WTC11 (cell line): ENCODE measurements around the gene PDSS2. TPM values are rescaled to one million over a fixed set of nuclear protein-coding genes. Genes with fewer than 3 reads are reported as not detected.

Experiments used
- ATAC-seq: fragments of 200-7000 bp; cut with Tn5 transposase; 2 replicates; pipeline ENCODE4 v1.10.0; 2021; ENCODE audit warnings: mild to moderate bottlenecking, moderate library complexity
- CTCF ChIA-PET: fragments of 300-600 bp; sonication (Branson Sonifier 250); formaldehyde crosslinking; loops from one replicate; lab custom pipeline; 2021; ENCODE audit warnings: antibody characterized with exemption; lab: Charles Lee
- POLR2A ChIA-PET: fragments of 350-600 bp; sonication (Branson Sonifier 250); formaldehyde crosslinking; loops from one replicate; lab custom pipeline; 2021; ENCODE audit warnings: antibody characterized with exemption; lab: Charles Lee
- DNase-seq: peaks from one replicate; pipeline ENCODE4 v3.0.0; 2021; ENCODE audit warnings: low spot score
- H3K27ac Mint-ChIP-seq: 2 replicates; pipeline ENCODE4 v1.8.0; 2021; ENCODE audit warnings: mixed read lengths
- H3K27me3 Mint-ChIP-seq: 2 replicates; pipeline ENCODE4 v1.8.0; 2021; ENCODE audit warnings: low read depth, mild to moderate bottlenecking, moderate library complexity, mixed read lengths
- H3K36me3 Mint-ChIP-seq: 2 replicates; pipeline ENCODE4 v1.8.0; 2021; ENCODE audit warnings: mixed read lengths
- H3K4me1 Mint-ChIP-seq: 2 replicates; pipeline ENCODE4 v1.8.0; 2022; ENCODE audit warnings: mixed read lengths
- H3K4me3 Mint-ChIP-seq: 2 replicates; pipeline ENCODE4 v1.8.0; 2021; ENCODE audit warnings: mild to moderate bottlenecking, moderate library complexity, mixed read lengths
- H3K9me3 Mint-ChIP-seq: 2 replicates; pipeline ENCODE4 v1.8.0; 2021; ENCODE audit warnings: mixed read lengths
- CREB1 ChIP-seq: sonication (generic); formaldehyde crosslinking; IDR thresholded peaks from 2 replicates; pipeline ENCODE4 v1.8.0; 2023; ENCODE audit warnings: mild to moderate bottlenecking, missing genetic modification reagents
- FOXP1 ChIP-seq: sonication (generic); formaldehyde crosslinking; IDR thresholded peaks from 2 replicates; pipeline ENCODE4 v1.8.0; 2022; ENCODE audit warnings: missing genetic modification reagents, mild to moderate bottlenecking, moderate library complexity, borderline replicate concordance
- GTF2I ChIP-seq: fragments of 250-450 bp; sonication (Bioruptor Pico); conservative IDR thresholded peaks from 2 replicates; pipeline ENCODE4 v1.4.0; 2021; ENCODE audit warnings: mild to moderate bottlenecking
- JUN ChIP-seq: sonication (generic); formaldehyde crosslinking; IDR thresholded peaks from 2 replicates; pipeline ENCODE4 v1.8.0; 2023; ENCODE audit warnings: mild to moderate bottlenecking, missing genetic modification reagents
- KAT7 ChIP-seq: sonication (generic); formaldehyde crosslinking; IDR thresholded peaks from 2 replicates; pipeline ENCODE4 v1.8.1; 2023; ENCODE audit warnings: missing genetic modification reagents, mild to moderate bottlenecking, borderline replicate concordance
- MXD4 ChIP-seq: fragments of 250-450 bp; sonication (Bioruptor Pico); IDR thresholded peaks from 2 replicates; pipeline ENCODE4 v1.8.0; 2021; ENCODE audit warnings: mild to moderate bottlenecking, moderate library complexity, borderline replicate concordance
- NFE2L1 ChIP-seq: sonication (generic); formaldehyde crosslinking; IDR thresholded peaks from 2 replicates; pipeline ENCODE4 v1.8.1; 2023; ENCODE audit warnings: missing genetic modification reagents
- RELA ChIP-seq: sonication (generic); formaldehyde crosslinking; IDR thresholded peaks from 2 replicates; pipeline ENCODE4 v1.8.1; 2022; ENCODE audit warnings: missing genetic modification reagents, mild to moderate bottlenecking, borderline replicate concordance
- TEAD1 ChIP-seq: sonication (generic); formaldehyde crosslinking; IDR thresholded peaks from 2 replicates; pipeline ENCODE4 v1.8.0; 2022; ENCODE audit warnings: mild to moderate bottlenecking, missing genetic modification reagents
- TP53 ChIP-seq: sonication (generic); formaldehyde crosslinking; IDR thresholded peaks from 2 replicates; pipeline ENCODE4 v1.8.1; 2023; ENCODE audit warnings: mild to moderate bottlenecking, missing genetic modification reagents
- ZBTB21 ChIP-seq: sonication (generic); formaldehyde crosslinking; IDR thresholded peaks from 2 replicates; pipeline ENCODE4 v1.8.1; 2023; ENCODE audit warnings: mild to moderate bottlenecking, missing genetic modification reagents, borderline replicate concordance
- ZNF138 ChIP-seq: sonication (generic); formaldehyde crosslinking; conservative IDR thresholded peaks from 2 replicates; pipeline ENCODE4 v1.8.1; 2022; ENCODE audit warnings: mild to moderate bottlenecking, moderate library complexity, missing genetic modification reagents
- ZNF219 ChIP-seq: sonication (generic); formaldehyde crosslinking; IDR thresholded peaks from 2 replicates; pipeline ENCODE4 v1.8.0; 2023; ENCODE audit warnings: missing genetic modification reagents, mild to moderate bottlenecking, borderline replicate concordance
- ZNF416 ChIP-seq: fragments of 250-450 bp; sonication (Bioruptor Pico); IDR thresholded peaks from 2 replicates; pipeline ENCODE4 v1.9.0; 2021; ENCODE audit warnings: mild to moderate bottlenecking, inconsistent platforms
- ZNF423 ChIP-seq: fragments of 250-450 bp; sonication (Bioruptor Pico); IDR thresholded peaks from 2 replicates; pipeline ENCODE4 v2.1.2; 2022; ENCODE audit warnings: mild to moderate bottlenecking, moderate library complexity
- total RNA-seq: library from RNA; stranded (reverse); gene quantifications from 3 replicates; pipeline ENCODE4 v1.2.3, GENCODE V29; 2021
- TF ChIP-seq, protein P1 (sequence below): sonication (generic); formaldehyde crosslinking; IDR thresholded peaks from 2 replicates; pipeline ENCODE4 v1.8.0; 2023; ENCODE audit warnings: missing genetic modification reagents, mild to moderate bottlenecking, borderline replicate concordance
- TF ChIP-seq, protein P2 (sequence below): sonication (generic); formaldehyde crosslinking; IDR thresholded peaks from 2 replicates; pipeline ENCODE4 v1.8.1; 2023; ENCODE audit warnings: mild to moderate bottlenecking, missing genetic modification reagents
- TF ChIP-seq, protein P3 (sequence below): sonication (generic); formaldehyde crosslinking; IDR thresholded peaks from 2 replicates; pipeline ENCODE4 v1.8.1; 2022; ENCODE audit warnings: low read depth, mild to moderate bottlenecking, moderate library complexity, missing genetic modification reagents, borderline replicate concordance
- TF ChIP-seq, protein P4 (sequence below): sonication (generic); formaldehyde crosslinking; IDR thresholded peaks from 2 replicates; pipeline ENCODE4 v1.8.1; 2023; ENCODE audit warnings: mild to moderate bottlenecking, moderate library complexity, missing genetic modification reagents

Gene PDSS2
- total RNA-seq, 1 experiment from 2014 or later = 18.3 TPM

DNA sequence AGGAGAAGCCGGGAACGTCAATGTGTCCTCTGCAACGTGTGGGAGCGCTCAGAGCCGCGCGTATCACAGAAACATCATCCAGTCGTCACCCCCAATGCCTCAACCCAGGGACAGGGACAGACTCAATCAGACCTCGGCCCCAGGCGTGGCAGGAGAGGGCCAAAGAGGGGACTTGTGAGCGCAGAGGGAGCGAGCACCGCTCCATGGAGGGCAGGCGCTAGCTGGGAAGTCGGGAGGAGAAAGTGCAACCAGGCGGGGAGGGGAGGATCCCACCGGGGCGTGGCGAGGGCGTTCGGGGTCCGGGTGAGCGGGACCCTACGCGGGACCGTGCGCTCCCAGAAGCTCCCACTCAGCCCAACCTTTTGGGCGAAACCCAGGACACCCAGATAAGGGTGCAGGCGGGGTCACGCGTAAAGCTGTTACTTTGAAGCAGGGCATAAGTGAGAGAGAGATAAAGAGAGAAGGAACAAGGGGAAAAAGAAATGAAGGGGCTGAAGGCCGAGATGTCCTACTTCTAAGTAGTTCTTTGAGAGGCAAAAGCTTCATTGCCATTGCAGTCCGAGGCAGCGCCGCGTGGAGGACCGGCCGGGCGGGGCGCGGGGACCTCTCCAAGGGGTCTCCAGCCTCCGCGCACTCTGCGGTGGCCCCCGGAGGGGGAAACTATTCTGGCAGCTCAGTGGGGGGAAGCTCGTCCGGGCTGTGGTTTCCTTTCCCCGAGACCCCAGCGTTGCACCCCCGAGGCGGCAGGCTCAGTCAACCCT, 29.7 kb upstream of the PDSS2 start:
- Mint-ChIP-seq H3K36me3 (no peaks in the 10 kb centered on the region), H3K4me1 (peaks cover 15% of the 10 kb centered on the region), H3K27me3 (peaks cover 41% of the 10 kb centered on the region), H3K9me3 (no peaks in the 10 kb centered on the region), H3K27ac (peak overlapping the region; percentile 55), H3K4me3 (peak overlapping the region; percentile 92)
- ChIA-PET CTCF (interaction anchor here (0.6 to 6.5 kb wide), 10 partner anchors 10 to 171 kb away, joined by 3 to 31 read pairs (median 3); partner anchors contain the start of gene PDSS2), POLR2A (interaction anchor here (0.8 to 1.4 kb wide), 2 partner anchors 29 to 44 kb away, joined by 3 to 6 read pairs; partner anchors contain the start of gene PDSS2)
- TF ChIP-seq NFE2L1 (CRISPR knock-in tag) = 0 out of 2 replicates have a peak, but pooled peaks have one; percentile 65
- TF ChIP-seq MXD4 = no peak
- no peak for TF ChIP-seq TP53
- 0 out of 2 replicates have a peak, but pooled peaks have one; percentile 36 for TF ChIP-seq ZNF138 (CRISPR knock-in tag)
- no peak for TF ChIP-seq GTF2I
- TF ChIP-seq RELA (CRISPR knock-in tag) = 0 out of 2 replicates have a peak, but pooled peaks have one; percentile 65
- peak; percentile 21; the same call in 1 of the 2 replicates for TF ChIP-seq ZNF219 (CRISPR knock-in tag)
- TF ChIP-seq FOXP1 (CRISPR knock-in tag) = peak; percentile 63; the same call in 1 of the 2 replicates
- TF ChIP-seq, protein P1, sequence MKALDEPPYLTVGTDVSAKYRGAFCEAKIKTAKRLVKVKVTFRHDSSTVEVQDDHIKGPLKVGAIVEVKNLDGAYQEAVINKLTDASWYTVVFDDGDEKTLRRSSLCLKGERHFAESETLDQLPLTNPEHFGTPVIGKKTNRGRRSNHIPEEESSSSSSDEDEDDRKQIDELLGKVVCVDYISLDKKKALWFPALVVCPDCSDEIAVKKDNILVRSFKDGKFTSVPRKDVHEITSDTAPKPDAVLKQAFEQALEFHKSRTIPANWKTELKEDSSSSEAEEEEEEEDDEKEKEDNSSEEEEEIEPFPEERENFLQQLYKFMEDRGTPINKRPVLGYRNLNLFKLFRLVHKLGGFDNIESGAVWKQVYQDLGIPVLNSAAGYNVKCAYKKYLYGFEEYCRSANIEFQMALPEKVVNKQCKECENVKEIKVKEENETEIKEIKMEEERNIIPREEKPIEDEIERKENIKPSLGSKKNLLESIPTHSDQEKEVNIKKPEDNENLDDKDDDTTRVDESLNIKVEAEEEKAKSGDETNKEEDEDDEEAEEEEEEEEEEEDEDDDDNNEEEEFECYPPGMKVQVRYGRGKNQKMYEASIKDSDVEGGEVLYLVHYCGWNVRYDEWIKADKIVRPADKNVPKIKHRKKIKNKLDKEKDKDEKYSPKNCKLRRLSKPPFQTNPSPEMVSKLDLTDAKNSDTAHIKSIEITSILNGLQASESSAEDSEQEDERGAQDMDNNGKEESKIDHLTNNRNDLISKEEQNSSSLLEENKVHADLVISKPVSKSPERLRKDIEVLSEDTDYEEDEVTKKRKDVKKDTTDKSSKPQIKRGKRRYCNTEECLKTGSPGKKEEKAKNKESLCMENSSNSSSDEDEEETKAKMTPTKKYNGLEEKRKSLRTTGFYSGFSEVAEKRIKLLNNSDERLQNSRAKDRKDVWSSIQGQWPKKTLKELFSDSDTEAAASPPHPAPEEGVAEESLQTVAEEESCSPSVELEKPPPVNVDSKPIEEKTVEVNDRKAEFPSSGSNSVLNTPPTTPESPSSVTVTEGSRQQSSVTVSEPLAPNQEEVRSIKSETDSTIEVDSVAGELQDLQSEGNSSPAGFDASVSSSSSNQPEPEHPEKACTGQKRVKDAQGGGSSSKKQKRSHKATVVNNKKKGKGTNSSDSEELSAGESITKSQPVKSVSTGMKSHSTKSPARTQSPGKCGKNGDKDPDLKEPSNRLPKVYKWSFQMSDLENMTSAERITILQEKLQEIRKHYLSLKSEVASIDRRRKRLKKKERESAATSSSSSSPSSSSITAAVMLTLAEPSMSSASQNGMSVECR (CRISPR knock-in tag) = peak; percentile 56; the same call in 1 of the 2 replicates
- TF ChIP-seq ZNF416 (CRISPR knock-in tag) = no peak
- TF ChIP-seq, protein P2, sequence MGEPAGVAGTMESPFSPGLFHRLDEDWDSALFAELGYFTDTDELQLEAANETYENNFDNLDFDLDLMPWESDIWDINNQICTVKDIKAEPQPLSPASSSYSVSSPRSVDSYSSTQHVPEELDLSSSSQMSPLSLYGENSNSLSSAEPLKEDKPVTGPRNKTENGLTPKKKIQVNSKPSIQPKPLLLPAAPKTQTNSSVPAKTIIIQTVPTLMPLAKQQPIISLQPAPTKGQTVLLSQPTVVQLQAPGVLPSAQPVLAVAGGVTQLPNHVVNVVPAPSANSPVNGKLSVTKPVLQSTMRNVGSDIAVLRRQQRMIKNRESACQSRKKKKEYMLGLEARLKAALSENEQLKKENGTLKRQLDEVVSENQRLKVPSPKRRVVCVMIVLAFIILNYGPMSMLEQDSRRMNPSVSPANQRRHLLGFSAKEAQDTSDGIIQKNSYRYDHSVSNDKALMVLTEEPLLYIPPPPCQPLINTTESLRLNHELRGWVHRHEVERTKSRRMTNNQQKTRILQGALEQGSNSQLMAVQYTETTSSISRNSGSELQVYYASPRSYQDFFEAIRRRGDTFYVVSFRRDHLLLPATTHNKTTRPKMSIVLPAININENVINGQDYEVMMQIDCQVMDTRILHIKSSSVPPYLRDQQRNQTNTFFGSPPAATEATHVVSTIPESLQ = no peak
- peak; percentile 80; the same call in 1 of the 2 replicates for TF ChIP-seq KAT7 (CRISPR knock-in tag)
- TF ChIP-seq, protein P3, sequence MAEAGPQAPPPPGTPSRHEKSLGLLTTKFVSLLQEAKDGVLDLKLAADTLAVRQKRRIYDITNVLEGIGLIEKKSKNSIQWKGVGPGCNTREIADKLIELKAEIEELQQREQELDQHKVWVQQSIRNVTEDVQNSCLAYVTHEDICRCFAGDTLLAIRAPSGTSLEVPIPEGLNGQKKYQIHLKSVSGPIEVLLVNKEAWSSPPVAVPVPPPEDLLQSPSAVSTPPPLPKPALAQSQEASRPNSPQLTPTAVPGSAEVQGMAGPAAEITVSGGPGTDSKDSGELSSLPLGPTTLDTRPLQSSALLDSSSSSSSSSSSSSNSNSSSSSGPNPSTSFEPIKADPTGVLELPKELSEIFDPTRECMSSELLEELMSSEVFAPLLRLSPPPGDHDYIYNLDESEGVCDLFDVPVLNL (CRISPR knock-in tag) = no peak
- TF ChIP-seq JUN (CRISPR knock-in tag) = no peak
- TF ChIP-seq ZBTB21 (CRISPR knock-in tag) = 0 out of 2 replicates have a peak, but pooled peaks have one; percentile 35
- TF ChIP-seq CREB1 (CRISPR knock-in tag) = 0 out of 2 replicates have a peak, but pooled peaks have one; percentile 45
- TF ChIP-seq, protein P4, sequence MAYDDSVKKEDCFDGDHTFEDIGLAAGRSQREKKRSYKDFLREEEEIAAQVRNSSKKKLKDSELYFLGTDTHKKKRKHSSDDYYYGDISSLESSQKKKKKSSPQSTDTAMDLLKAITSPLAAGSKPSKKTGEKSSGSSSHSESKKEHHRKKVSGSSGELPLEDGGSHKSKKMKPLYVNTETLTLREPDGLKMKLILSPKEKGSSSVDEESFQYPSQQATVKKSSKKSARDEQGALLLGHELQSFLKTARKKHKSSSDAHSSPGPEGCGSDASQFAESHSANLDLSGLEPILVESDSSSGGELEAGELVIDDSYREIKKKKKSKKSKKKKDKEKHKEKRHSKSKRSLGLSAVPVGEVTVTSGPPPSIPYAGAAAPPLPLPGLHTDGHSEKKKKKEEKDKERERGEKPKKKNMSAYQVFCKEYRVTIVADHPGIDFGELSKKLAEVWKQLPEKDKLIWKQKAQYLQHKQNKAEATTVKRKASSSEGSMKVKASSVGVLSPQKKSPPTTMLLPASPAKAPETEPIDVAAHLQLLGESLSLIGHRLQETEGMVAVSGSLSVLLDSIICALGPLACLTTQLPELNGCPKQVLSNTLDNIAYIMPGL (CRISPR knock-in tag) = peak; percentile 41; the same call in 1 of the 2 replicates
- TF ChIP-seq TEAD1 (CRISPR knock-in tag) = peak; percentile 45; the same call in 1 of the 2 replicates
- TF ChIP-seq ZNF423 (CRISPR knock-in tag) = no peak
- ATAC-seq (peak; percentile 61), DNase-seq (peak; percentile 78)
